GM06990 (cell line): ENCODE results near the gene CCDC187.

Source experiments
- DNase-seq: peaks from one replicate; pipeline ENCODE4 v3.0.0-alpha.2; 2011; ENCODE audit not compliant: insufficient read length; ENCODE audit errors: extremely low read depth
- H3K27me3 ChIP-seq: replicated peaks from 2 replicates; pipeline ENCODE4 v1.6.0; 2011; ENCODE audit warnings: low read length; ENCODE audit not compliant: control insufficient read depth, insufficient read depth
- H3K36me3 ChIP-seq: 2 replicates; pipeline ENCODE4 v1.5.1; 2011; ENCODE audit warnings: low read length; ENCODE audit not compliant: control insufficient read depth, insufficient read depth
- H3K4me3 ChIP-seq: replicated peaks from 2 replicates; pipeline ENCODE4 v1.5.1; 2011; ENCODE audit warnings: low read depth, mild to moderate bottlenecking, control low read depth, low read length
- CTCF ChIP-seq: IDR thresholded peaks from 2 replicates; pipeline ENCODE4 v1.5.1; 2011; ENCODE audit warnings: low read length, control low read depth, mild to moderate bottlenecking, inconsistent platforms; ENCODE audit not compliant: insufficient read depth, poor library complexity, severe bottlenecking

Gene CCDC187

DNA sequence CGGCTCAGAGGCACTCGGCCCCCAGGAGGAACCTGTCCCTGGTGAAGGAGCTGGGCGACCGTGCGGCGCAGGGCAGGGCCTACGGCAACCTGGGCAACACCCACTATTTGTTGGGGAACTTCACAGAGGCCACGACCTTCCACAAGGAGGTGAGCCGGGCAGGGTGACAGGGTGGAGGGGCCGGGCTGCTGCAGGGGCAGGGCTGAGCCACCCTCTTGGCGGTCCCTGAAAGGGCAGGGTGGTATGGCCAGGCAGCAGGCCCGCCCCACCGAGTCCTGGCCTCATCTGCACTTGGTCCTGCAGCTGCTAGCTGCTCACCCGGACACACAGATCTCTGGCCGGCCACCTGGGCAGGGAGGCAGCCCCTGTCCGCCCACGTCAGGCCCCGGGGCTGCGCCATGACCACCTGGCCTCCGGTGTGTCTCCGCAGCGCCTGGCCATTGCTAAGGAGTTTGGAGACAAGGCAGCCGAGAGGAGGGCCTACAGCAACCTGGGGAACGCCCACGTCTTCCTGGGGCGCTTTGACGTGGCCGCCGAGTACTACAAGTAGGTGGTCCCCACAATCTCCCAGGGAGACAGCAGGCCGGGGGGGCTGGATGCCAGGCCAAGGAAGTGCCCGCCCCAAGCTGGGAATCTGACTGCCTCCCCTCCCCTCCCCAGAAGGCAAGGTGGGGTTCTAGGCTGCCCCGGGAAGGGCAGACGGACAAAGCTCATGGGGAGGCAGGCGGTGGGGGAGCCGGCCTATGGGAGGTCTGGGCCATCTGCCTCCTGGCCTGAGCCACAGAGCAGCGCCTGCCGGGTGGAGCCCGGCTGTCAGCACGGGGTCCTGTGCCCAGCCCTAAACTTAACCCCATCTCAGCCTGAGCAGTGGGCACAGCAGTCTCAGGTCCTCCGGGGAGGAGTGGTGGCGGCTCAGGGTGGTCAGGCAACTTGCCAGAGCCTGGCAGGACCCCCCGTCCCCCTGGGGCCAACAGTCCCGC is 33.8 kb upstream of the CCDC187 start:
- no peaks in the 10 kb centered on the region for H3K36me3 ChIP-seq

DNA sequence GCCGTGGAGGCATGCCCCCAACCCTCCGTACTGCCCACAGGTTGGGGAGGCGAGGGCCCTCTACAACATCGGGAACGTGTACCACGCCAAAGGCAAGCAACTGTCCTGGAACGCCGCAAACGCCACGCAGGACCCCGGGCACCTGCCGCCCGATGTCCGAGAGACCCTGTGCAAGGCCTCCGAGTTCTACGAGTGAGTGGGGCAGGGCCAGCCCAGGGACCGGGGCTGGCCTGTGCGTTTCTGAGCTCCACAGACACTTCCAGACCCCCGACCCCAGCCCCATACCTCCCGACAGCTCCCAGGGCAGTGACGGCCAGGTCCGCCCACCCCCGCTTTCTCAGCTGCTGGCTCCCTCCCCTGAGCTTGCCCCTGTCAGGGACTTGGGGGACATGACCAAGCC is 33.0 kb upstream of the CCDC187 start:
- no peak overlapping the region for H3K4me3 ChIP-seq
- DNase-seq: no peak
- TF ChIP-seq CTCF: no peak
- H3K27me3 ChIP-seq: no peaks in the 10 kb centered on the region; the same call in 1 of the 2 replicates
- H3K36me3 ChIP-seq: no peaks in the 10 kb centered on the region

More for the DNA sequence above, 33.8 kb upstream of the CCDC187 start:
- Histone ChIP-seq H3K4me3 (no peak overlapping the region), H3K27me3 (no peaks in the 10 kb centered on the region; the same call in 1 of the 2 replicates)
- no peak for TF ChIP-seq CTCF
- no peak for DNase-seq

- no peak overlapping the region for H3K4me3 ChIP-seq
- TF ChIP-seq CTCF: no peak
- no peak for DNase-seq
- H3K36me3 ChIP-seq: no peaks in the 10 kb centered on the region
- H3K27me3 ChIP-seq: no peaks in the 10 kb centered on the region; the same call in 1 of the 2 replicates
These were observed 32.4 kb upstream of the CCDC187 start for GRCh38 chr9:136336156-136336870.

DNA sequence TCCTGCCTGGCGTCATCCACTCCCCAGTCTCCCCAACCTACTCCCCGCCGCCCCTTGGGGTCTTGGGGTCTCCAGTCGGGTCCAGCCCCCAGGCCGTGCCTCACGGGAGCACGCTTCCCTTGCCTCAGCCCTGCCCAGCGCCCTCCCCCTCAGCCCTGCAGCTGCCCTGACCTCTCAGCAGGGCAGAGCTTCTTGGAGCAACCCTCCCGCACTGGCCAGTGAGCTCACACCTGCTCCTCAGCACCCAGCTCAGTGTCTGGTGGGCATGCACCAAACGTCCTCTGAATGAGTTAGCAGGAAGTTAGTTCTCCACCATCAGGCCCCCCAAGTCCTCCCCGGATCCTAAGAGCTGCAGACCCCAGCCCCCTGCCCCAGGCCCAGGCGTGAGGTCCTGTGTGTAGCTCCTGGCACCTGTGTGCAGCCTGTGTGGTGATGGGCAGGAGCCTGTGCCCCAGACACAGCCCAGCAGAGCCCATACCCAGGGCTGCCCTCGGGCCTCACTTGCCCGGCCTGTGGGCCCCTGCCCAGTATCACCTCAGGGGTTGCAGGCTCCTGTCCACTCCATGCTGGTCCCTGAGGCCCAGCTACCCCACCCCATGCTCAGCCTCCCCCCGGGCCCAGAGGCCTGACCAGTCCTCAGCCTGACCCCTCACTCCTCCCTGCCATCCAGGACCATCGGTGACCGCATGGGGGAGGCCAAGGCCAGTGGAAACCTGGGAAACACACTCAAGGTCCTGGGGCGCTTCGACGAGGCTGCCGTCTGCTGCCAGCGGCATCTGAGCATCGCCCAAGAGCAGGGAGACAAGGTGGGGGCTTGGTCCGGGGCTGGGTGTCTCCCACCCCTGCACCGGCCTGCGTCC is 31.6 kb upstream of the CCDC187 start:
- H3K4me3 ChIP-seq: no peak overlapping the region
- DNase-seq: no peak
- no peaks in the 10 kb centered on the region; the same call in 1 of the 2 replicates for H3K27me3 ChIP-seq
- H3K36me3 ChIP-seq: no peaks in the 10 kb centered on the region
- TF ChIP-seq CTCF: no peak

DNA sequence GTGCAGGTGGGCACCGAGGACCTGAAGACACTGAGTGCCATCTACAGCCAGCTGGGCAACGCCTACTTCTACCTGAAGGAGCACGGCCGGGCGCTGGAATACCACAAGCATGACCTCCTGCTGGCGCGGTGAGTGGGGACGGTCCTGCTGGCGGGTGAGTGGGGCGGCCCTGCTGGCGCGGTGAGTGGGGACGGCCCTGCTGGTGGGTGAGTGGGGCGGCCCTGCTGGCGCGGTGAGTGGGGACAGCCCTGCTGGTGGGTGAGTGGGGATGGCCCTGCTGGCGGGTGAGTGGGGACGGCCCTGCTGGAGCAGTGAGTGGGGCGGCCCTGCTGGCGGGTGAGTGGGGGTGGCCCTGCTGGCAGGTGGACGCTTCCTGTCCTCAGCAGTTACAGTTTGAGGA is 30.6 kb upstream of the CCDC187 start:
- Histone ChIP-seq H3K36me3 (no peaks in the 10 kb centered on the region), H3K4me3 (no peak overlapping the region), H3K27me3 (no peaks in the 10 kb centered on the region; the same call in 1 of the 2 replicates)
- TF ChIP-seq CTCF: no peak
- no peak for DNase-seq
